Measurements from ENCODE around the gene C4orf54.

Gene C4orf54

GRCh38 chr4:99622341-99622740 is 35.3 kb downstream of the C4orf54 start:
- DNase-seq (ENCODE audit: low spot score) = no peak

GRCh38 chr4:99617374-99617773 is 40.3 kb downstream of the C4orf54 start:
- DNase-seq (ENCODE audit: low spot score) = no peak

GRCh38 chr4:99615170-99615820 is 42.3 kb downstream of the C4orf54 start:
- no peak for DNase-seq (ENCODE audit: low spot score)

GRCh38 chr4:99614491-99614890 is 43.1 kb downstream of the C4orf54 start:
- no peak for DNase-seq (ENCODE audit: low spot score)

GRCh38 chr4:99612704-99613103 is 44.9 kb downstream of the C4orf54 start:
- DNase-seq (ENCODE audit: low spot score) = no peak

GRCh38 chr4:99612281-99612680 is 45.3 kb downstream of the C4orf54 start:
- DNase-seq (ENCODE audit: low spot score) = no peak

GRCh38 chr4:99610605-99611175 is 46.9 kb downstream of the C4orf54 start:
- no peak for DNase-seq (ENCODE audit: low spot score)

GRCh38 chr4:99608417-99608816 is 49.2 kb downstream of the C4orf54 start:
- no peak for DNase-seq (ENCODE audit: low spot score)
